Stomach (tissue), 9 donors: ENCODE results near the gene CYTH1. TPM values are rescaled to one million over a fixed set of nuclear protein-coding genes. Genes with fewer than 3 reads are reported as not detected.

ENCODE experiments used
- DNase-seq, 2 donors: peaks; one replicate each; pipeline versions ENCODE4 v3.0.0 to v3.0.0-alpha.2; 2013 to 2019
- H3K27ac ChIP-seq, 5 donors: fragments of 200-600 bp in 4 of 5; sonication (generic) in 4 of 5; one replicate each; pipeline ENCODE4 v1.5.1; 2013 to 2019; ENCODE audit warnings: mild to moderate bottlenecking in 1 of 5, moderate library complexity in 1 of 5
- H3K27me3 ChIP-seq, 3 donors: fragments of 200-600 bp; sonication (generic); one replicate each; pipeline ENCODE4 v1.5.1; 2017 to 2019; ENCODE audit warnings: mixed run types in 1 of 3
- H3K36me3 ChIP-seq, 4 donors: fragments of 200-600 bp; sonication (generic); 1 replicate in 3 of 4; 2 replicates in 1 of 4; pipeline ENCODE4 v1.5.1; 2016 to 2019
- H3K4me1 ChIP-seq, 4 donors: fragments of 200-600 bp; sonication (generic); one replicate each; pipeline ENCODE4 v1.5.1; 2016 to 2019
- H3K4me3 ChIP-seq, 4 donors: fragments of 200-600 bp; sonication (generic) in 3 of 4; one replicate each; pipeline ENCODE4 v1.5.1; 2016 to 2019; ENCODE audit warnings: mild to moderate bottlenecking in 1 of 4
- H3K9me3 ChIP-seq, 4 donors: fragments of 200-600 bp; sonication (generic); one replicate each; pipeline ENCODE4 v1.5.1; 2016 to 2019
- CTCF ChIP-seq, 7 experiments: fragments of 450-650 bp in 4 of 7; fragments of 200-600 bp in 3 of 7; sonication (generic) in 3 of 7; IDR thresholded peaks; one replicate each; pipeline ENCODE4 v1.5.1; 2016 to 2019; ENCODE audit warnings: antibody characterized with exemption in 7 of 7, control low read depth in 2 of 7, mild to moderate bottlenecking in 1 of 7
- EP300 ChIP-seq: sonication (generic); formaldehyde crosslinking; IDR thresholded peaks from one replicate; pipeline ENCODE4 v1.6.1; 2017; ENCODE audit warnings: antibody characterized with exemption
- POLR2A ChIP-seq, 4 donors: fragments of 450-650 bp; IDR thresholded peaks; one replicate each; pipeline ENCODE4 v1.6.1; 2016; ENCODE audit warnings: antibody characterized with exemption in 4 of 4, control low read depth in 2 of 4, mild to moderate bottlenecking in 1 of 4, moderate library complexity in 1 of 4
- POLR2AphosphoS5 ChIP-seq, 3 donors: sonication (generic); formaldehyde crosslinking; IDR thresholded peaks; one replicate each; pipeline ENCODE4 v1.6.1; 2016; ENCODE audit warnings: antibody characterized with exemption in 3 of 3
- WGBS, 5 donors: extraction: QIAGEN DNeasy Blood & Tissue Kit in 3 of 5; methylation state at CpG; one replicate each; pipeline versions ENCODE4 v1.1.5 to v1.1.7; 2013 to 2018; 5-methylcytosine and 5-hydroxymethylcytosine counted together
- intact Hi-C: fragments of 100-400 bp; cut with DNase I; formaldehyde crosslinking; loops from one replicate; pipeline ENCODE4 v1.15.1; 2023; ENCODE audit warnings: low total_unique reads
- polyA plus RNA-seq, 3 donors: library from polyadenylated mRNA; stranded (reverse); fragments of 200-250 nt; gene quantifications; one replicate each; pipeline ENCODE4 v1.2.3, GENCODE V29; 2013
- total RNA-seq, 5 donors: library from RNA; depleted of rRNA; stranded (reverse); fragments of >200 nt; gene quantifications; one replicate each; pipeline versions ENCODE4 v1.1.0 to v1.2.3, GENCODE V29; 2014 to 2016
- donor health status: healthy with polysubstance abuse.
- donor health status: Bipolar disorder and iron deficiency.
- donor health status: healthy.

CYTH1 gene
- total and polyA plus RNA-seq, 8 donors: 29.6 to 137 (median 55.9) TPM

- H3K4me3 ChIP-seq: no peak overlapping the region
- H3K9me3 ChIP-seq: no peaks in the 10 kb centered on the region
- H3K4me1 ChIP-seq: peaks cover 0 to 5% (median 0%) of the 10 kb centered on the region in 4 donors
- intact Hi-C loops: no loop called here
- H3K36me3 ChIP-seq: peaks cover 92 to 100% (median 100%) of the 10 kb centered on the region in 4 donors
- no peak for DNase-seq
- 79 to 97% (median 90%) methylated on average over 7 of the region's 7 CpGs for WGBS, 5 donors
- H3K27me3 ChIP-seq: no peaks in the 10 kb centered on the region
- TF ChIP-seq POLR2AphosphoS5 (IDR thresholded peaks at IDR 0.05) (no peak), CTCF (IDR thresholded peaks at IDR 0.05) (no peak), EP300 (no peak), POLR2A (IDR thresholded peaks at IDR 0.05) (no peak)
- no peak overlapping the region for H3K27ac ChIP-seq
Observed at GRCh38 chr17:78815696-78816095, 33.6 kb upstream of the CYTH1 start.

GRCh38 chr17:78812855-78813254 is 30.8 kb upstream of the CYTH1 start:
- Histone ChIP-seq H3K36me3 (peaks cover 80 to 100% (median 100%) of the 10 kb centered on the region in 4 donors), H3K27ac (peak overlapping the region in 2 of 5 donors; percentile 18 to 41), H3K4me1 (no peaks in the 10 kb centered on the region), H3K27me3 (no peaks in the 10 kb centered on the region), H3K4me3 (no peak overlapping the region), H3K9me3 (no peaks in the 10 kb centered on the region)
- WGBS, 5 donors: 71 to 80% (median 78%) methylated on average over 8 of the region's 8 CpGs
- DNase-seq: no peak
- TF ChIP-seq EP300 (no peak), POLR2A (IDR thresholded peaks at IDR 0.05) (no peak), CTCF (IDR thresholded peaks at IDR 0.05) (no peak), POLR2AphosphoS5 (IDR thresholded peaks at IDR 0.05) (no peak)
- intact Hi-C loops: no loop called here

- no peak for DNase-seq
- H3K4me3 ChIP-seq: no peak overlapping the region
- H3K9me3 ChIP-seq: no peaks in the 10 kb centered on the region
- TF ChIP-seq CTCF (IDR thresholded peaks at IDR 0.05): no peak
- H3K4me1 ChIP-seq: peaks cover 0 to 18% (median 0%) of the 10 kb centered on the region in 4 donors
- no peak overlapping the region for H3K27ac ChIP-seq
- intact Hi-C loops: no loop called here
- no peaks in the 10 kb centered on the region for H3K27me3 ChIP-seq
- 78 to 89% (median 86%) methylated on average over 4 of the region's 4 CpGs for WGBS, 5 donors
- H3K36me3 ChIP-seq: peaks cover 69 to 98% (median 97%) of the 10 kb centered on the region in 4 donors
Observed at GRCh38 chr17:78808163-78808562, 26.1 kb upstream of the CYTH1 start.

GRCh38 chr17:78806451-78806850 is 24.4 kb upstream of the CYTH1 start:
- intact Hi-C loops: no loop called here
- WGBS, 5 donors: 62 to 78% (median 71%) methylated on average over 9 of the region's 9 CpGs
- peaks cover 0 to 18% (median 0%) of the 10 kb centered on the region in 4 donors for H3K4me1 ChIP-seq
- no peak for TF ChIP-seq CTCF (IDR thresholded peaks at IDR 0.05)
- TF ChIP-seq POLR2A (IDR thresholded peaks at IDR 0.05): no peak
- TF ChIP-seq EP300: no peak
- TF ChIP-seq POLR2AphosphoS5 (IDR thresholded peaks at IDR 0.05): no peak
- H3K36me3 ChIP-seq: peaks cover 64 to 98% (median 97%) of the 10 kb centered on the region in 4 donors
- DNase-seq: no peak
- no peak overlapping the region for H3K4me3 ChIP-seq
- no peaks in the 10 kb centered on the region for H3K27me3 ChIP-seq
- H3K27ac ChIP-seq: peak overlapping the region in 2 of 5 donors; percentile 16 to 65
- H3K9me3 ChIP-seq: no peaks in the 10 kb centered on the region
